ENCODE results near the gene RCBTB1. TPM values are rescaled to one million over a fixed set of nuclear protein-coding genes. Genes with fewer than 3 reads are reported as not detected.

RCBTB1 gene
- total and polyA plus RNA-seq, 10 of the 15 experiments (the other 5 are each of a cell fraction or from before 2014, with no cell fraction given), result 5.1 to 13.5 (median 11.2) TPM

- no peak for TF ChIP-seq YBX1 (IDR thresholded peaks at IDR 0.05)
- no peak for TF ChIP-seq CREM (IDR thresholded peaks at IDR 0.05; ENCODE audit: low read depth)
Observed at GRCh38 chr13:49624229-49624628, 38.9 kb upstream of the RCBTB1 start (continued).

GRCh38 chr13:49622174-49622946, 37.0 kb upstream of the RCBTB1 start:
- H3K27ac ChIP-seq (ENCODE audit: control insufficient read depth, insufficient read depth), result no peak overlapping the region
- no peak overlapping the region for H3K9ac ChIP-seq (ENCODE audit: control insufficient read depth, insufficient read depth, low read length)
- no peaks in the 10 kb centered on the region for H3K4me1 ChIP-seq (ENCODE audit: control insufficient read depth, insufficient read depth, low read length)
- no peaks in the 10 kb centered on the region for H3K27me3 ChIP-seq (replicated peaks in 1 of 2; ENCODE audit: control insufficient read depth in 2 of 2, insufficient read depth in 2 of 2, low read length in 1 of 2)
- no peak for DNase-seq (ENCODE audit: low read depth, low spot score)
- no peak overlapping the region for H3K4me2 ChIP-seq (ENCODE audit: control insufficient read depth, insufficient read depth)
- H2AFZ ChIP-seq (ENCODE audit: control insufficient read depth, low read depth, low read length), result no peak overlapping the region
- in situ Hi-C loops (cut with MboI) (no loop called here), intact Hi-C loops (cut with micrococcal nuclease; ENCODE audit: unreplicated experiment) (no loop called here)
- ChIA-PET RAD21 (ENCODE audit: unreplicated experiment) (no interaction called here), POLR2A (no interaction called here), CTCF (interaction anchor here (0.6 to 1.4 kb wide), 2 partner anchors 169 to 909 kb away, joined by 3 to 4 read pairs; no protein-coding TSS in a partner anchor), SMC1A (ENCODE audit: uncharacterized antibody, unreplicated experiment) (no interaction called here)
- 61% methylated on average over 11 of the region's 11 CpGs for WGBS (ENCODE audit: insufficient coverage, insufficient replicate concordance, low lambda C conversion rate, missing lambda C conversion rate)
- no peak overlapping the region for H3K4me3 ChIP-seq
- no peaks in the 10 kb centered on the region for H4K20me1 ChIP-seq (ENCODE audit: control insufficient read depth, insufficient read depth)
- ATAC-seq, result no peak
- no peaks in the 10 kb centered on the region for H3K36me3 ChIP-seq (ENCODE audit: control insufficient read depth in 2 of 2, insufficient read depth in 2 of 2, low read length in 1 of 2)
- H3K9me3 ChIP-seq (replicated peaks; ENCODE audit: control insufficient read depth, insufficient read depth, low read length), result no peaks in the 10 kb centered on the region
- BruUV-seq (replicated peaks), result no TSS peak
- no peak for FAIRE-seq
- H3K79me2 ChIP-seq (ENCODE audit: control insufficient read depth, insufficient read depth, low read length), result no peaks in the 10 kb centered on the region
- TF ChIP-seq ZNF274 (IDR thresholded peaks at IDR 0.05; ENCODE audit: insufficient read depth, insufficient read length) (no peak), CHD2 (IDR thresholded peaks at IDR 0.05; ENCODE audit: borderline replicate concordance, low read depth, low read length) (no peak), WRNIP1 (IDR thresholded peaks at IDR 0.05; ENCODE audit: borderline replicate concordance, low read depth, low read length) (no peak), ELK1 (IDR thresholded peaks at IDR 0.05; ENCODE audit: low read depth, low read length) (no peak), POLR2A (IDR thresholded peaks at IDR 0.05; ENCODE audit: low read depth, low read length) (no peak), PAX5 (IDR thresholded peaks at IDR 0.05; ENCODE audit: borderline replicate concordance, low read depth, low read length) (no peak), ZBTB11 (CRISPR knock-in tag; IDR thresholded peaks at IDR 0.05) (no peak), CEBPB (IDR thresholded peaks at IDR 0.05; ENCODE audit: borderline replicate concordance in 1 of 2, low read depth in 2 of 2, low read length in 2 of 2) (no peak), BACH1 (IDR thresholded peaks at IDR 0.05; ENCODE audit: borderline replicate concordance) (no peak), ATF3 (IDR thresholded peaks at IDR 0.05; ENCODE audit: borderline replicate concordance, extremely low read depth, low read depth, low read length) (no peak), SKIL (IDR thresholded peaks at IDR 0.05; ENCODE audit: low read depth, poor library complexity, severe bottlenecking) (no peak), HDAC2 (IDR thresholded peaks at IDR 0.05) (no peak)

Data from GM12878 (cell line).